ENCODE data around the gene GPR146.

GPR146 gene

GRCh38 chr7:996079-996872 is 48.1 kb upstream of the GPR146 start:
- Histone ChIP-seq H3K9me3 (ENCODE audit: insufficient read depth, low read length) (no peaks in the 10 kb centered on the region), H3K27ac (ENCODE audit: low read depth, low read length) (peak overlapping the region; percentile 63), H3K9ac (ENCODE audit: low read length) (peak overlapping the region; percentile 8; the same call in 1 of the 2 replicates)

GRCh38 chr7:997404-998395 is 46.6 kb upstream of the GPR146 start:
- Histone ChIP-seq H3K79me2 (ENCODE audit: insufficient read depth, low read length) (no peaks in the 10 kb centered on the region), H3K9me3 (ENCODE audit: insufficient read depth, low read length) (no peaks in the 10 kb centered on the region), H4K20me1 (ENCODE audit: low read depth, low read length) (no peaks in the 10 kb centered on the region), H3K4me3 (ENCODE audit: insufficient read depth, low read length, poor library complexity, severe bottlenecking) (no peak overlapping the region), H3K27ac (ENCODE audit: low read depth, low read length) (no peak overlapping the region), H3K4me2 (ENCODE audit: low read depth, low read length, poor library complexity, severe bottlenecking) (no peak overlapping the region), H2AFZ (ENCODE audit: low read depth, low read length, severe bottlenecking) (no peak overlapping the region), H3K9me2 (replicated peaks; ENCODE audit: insufficient read depth, low read length) (no peaks in the 10 kb centered on the region), H3F3A (ENCODE audit: insufficient read depth) (peaks cover 33% of the 10 kb centered on the region), H3K27me3 (ENCODE audit: low read length) (no peaks in the 10 kb centered on the region), H3K9ac (ENCODE audit: low read length) (no peak overlapping the region), H3K36me3 (ENCODE audit: low read length) (no peaks in the 10 kb centered on the region)
- no peak for TF ChIP-seq EZH2phosphoT487 (conservative IDR thresholded peaks at IDR 0.05; ENCODE audit: low read length)

More at GRCh38 chr7:996079-996872, 48.1 kb upstream of the GPR146 start:
- no peak for TF ChIP-seq EZH2phosphoT487 (conservative IDR thresholded peaks at IDR 0.05; ENCODE audit: low read length)
- TF ChIP-seq CTCF (IDR thresholded peaks at IDR 0.05; ENCODE audit: insufficient read depth, low read length, poor library complexity, severe bottlenecking) = no peak
- H3K36me3 ChIP-seq (ENCODE audit: low read length) = no peaks in the 10 kb centered on the region
- no peaks in the 10 kb centered on the region for H4K20me1 ChIP-seq (ENCODE audit: low read depth, low read length)
- peaks cover 33% of the 10 kb centered on the region for H3F3A ChIP-seq (ENCODE audit: insufficient read depth)
- H3K27me3 ChIP-seq (ENCODE audit: low read length) = no peaks in the 10 kb centered on the region
- H2AFZ ChIP-seq (ENCODE audit: low read depth, low read length, severe bottlenecking) = no peak overlapping the region
- H3K4me3 ChIP-seq (ENCODE audit: insufficient read depth, low read length, poor library complexity, severe bottlenecking) = no peak overlapping the region
- H3K79me2 ChIP-seq (ENCODE audit: insufficient read depth, low read length) = no peaks in the 10 kb centered on the region
- H3K9me2 ChIP-seq (replicated peaks; ENCODE audit: insufficient read depth, low read length) = no peaks in the 10 kb centered on the region
- H3K4me2 ChIP-seq (ENCODE audit: low read depth, low read length, poor library complexity, severe bottlenecking) = peak overlapping the region; percentile 11

GRCh38 chr7:999149-999879 is 45.0 kb upstream of the GPR146 start:
- Histone ChIP-seq H3K27ac (ENCODE audit: low read depth, low read length) (peak overlapping the region; percentile 91), H3F3A (ENCODE audit: insufficient read depth) (peaks cover 33% of the 10 kb centered on the region), H2AFZ (ENCODE audit: low read depth, low read length, severe bottlenecking) (no peak overlapping the region), H3K4me3 (ENCODE audit: insufficient read depth, low read length, poor library complexity, severe bottlenecking) (no peak overlapping the region), H3K27me3 (ENCODE audit: low read length) (no peaks in the 10 kb centered on the region), H4K20me1 (ENCODE audit: low read depth, low read length) (no peaks in the 10 kb centered on the region), H3K36me3 (ENCODE audit: low read length) (no peaks in the 10 kb centered on the region), H3K9me2 (replicated peaks; ENCODE audit: insufficient read depth, low read length) (no peaks in the 10 kb centered on the region), H3K79me2 (ENCODE audit: insufficient read depth, low read length) (no peaks in the 10 kb centered on the region), H3K4me2 (ENCODE audit: low read depth, low read length, poor library complexity, severe bottlenecking) (peak overlapping the region; percentile 46), H3K9ac (ENCODE audit: low read length) (peak overlapping the region; percentile 3; the same call in 1 of the 2 replicates), H3K9me3 (ENCODE audit: insufficient read depth, low read length) (no peaks in the 10 kb centered on the region)
- no peak for TF ChIP-seq EZH2phosphoT487 (conservative IDR thresholded peaks at IDR 0.05; ENCODE audit: low read length)
- TF ChIP-seq CTCF (IDR thresholded peaks at IDR 0.05; ENCODE audit: insufficient read depth, low read length, poor library complexity, severe bottlenecking) = no peak
